PC-3 (cell line): ENCODE measurements around the gene WEE1. TPM values are rescaled to one million over a fixed set of nuclear protein-coding genes. Genes with fewer than 3 reads are reported as not detected.
"Not testable (repeated sequence)": the region's sequence is repeated elsewhere in the genome, so short reads cannot be mapped to it uniquely, and the experiment has no call there.

Source experiments
- ATAC-seq: fragments of 200-7000 bp; cut with Tn5 transposase; 2 replicates; pipeline ENCODE4 v1.9.1; 2020; ENCODE audit warnings: mild to moderate bottlenecking, moderate library complexity
- BruUV-seq: library from RNA; stranded (reverse); fragments of 400-500 nt; replicated peaks from 2 replicates; lab custom pipeline; 2021; lab: Mats Ljungman, UMichigan
- CTCF ChIA-PET: fragments of 300-600 bp; sonication (Branson Sonifier 250); formaldehyde crosslinking; loops from one replicate; lab custom pipeline; 2022; ENCODE audit warnings: antibody characterized with exemption; lab: Charles Lee
- POLR2A ChIA-PET: fragments of 300-600 bp; sonication (Branson Sonifier 250); formaldehyde crosslinking; loops from one replicate; lab custom pipeline; 2022; ENCODE audit warnings: antibody characterized with exemption; ENCODE audit not compliant: unreplicated experiment; lab: Charles Lee
- DNase-seq: peaks from one replicate; pipeline ENCODE4 v3.0.0-alpha.2; 2015
- H2AFZ ChIP-seq: fragments of 300-600 bp; sonication (generic); 2 replicates; pipeline ENCODE4 v1.6.0; 2016; ENCODE audit warnings: antibody characterized with exemption, low read length
- H3F3A ChIP-seq: fragments of 300-600 bp; sonication (generic); one replicate; pipeline ENCODE4 v1.6.0; 2017; ENCODE audit warnings: antibody characterized with exemption, low read length, control low read depth, mild to moderate bottlenecking; ENCODE audit not compliant: unreplicated experiment
- H3K27ac ChIP-seq: fragments of 300-600 bp; sonication (generic); 2 replicates; pipeline ENCODE4 v1.5.1; 2016; ENCODE audit warnings: mild to moderate bottlenecking, low read length
- H3K27me3 ChIP-seq: fragments of 300-600 bp; sonication (generic); 2 replicates; pipeline ENCODE4 v1.6.1; 2016; ENCODE audit warnings: low read length, mixed read lengths
- H3K36me3 ChIP-seq: fragments of 300-600 bp; sonication (generic); 2 replicates; pipeline ENCODE4 v1.6.1; 2016; ENCODE audit warnings: low read depth, mixed run types, low read length, mixed read lengths
- H3K4me1 ChIP-seq: fragments of 300-600 bp; sonication (generic); 2 replicates; pipeline ENCODE4 v1.5.1; 2016; ENCODE audit warnings: low read length; ENCODE audit not compliant: insufficient read depth
- H3K4me2 ChIP-seq: fragments of 300-600 bp; sonication (generic); 2 replicates; pipeline ENCODE4 v1.6.0; 2016; ENCODE audit warnings: low read length
- H3K4me3 ChIP-seq: fragments of 300-600 bp; sonication (generic); 2 replicates; pipeline ENCODE4 v1.5.1; 2016; ENCODE audit warnings: mild to moderate bottlenecking, low read length, mixed read lengths
- H3K79me2 ChIP-seq: fragments of 300-600 bp; sonication (generic); 2 replicates; pipeline ENCODE4 v1.6.1; 2017; ENCODE audit warnings: low read length, mixed read lengths
- H3K9ac ChIP-seq: fragments of 300-600 bp; sonication (generic); 2 replicates; pipeline ENCODE4 v1.6.0; 2016; ENCODE audit warnings: mild to moderate bottlenecking, low read length
- H3K9me2 ChIP-seq: fragments of 300-600 bp; sonication (generic); replicated peaks from 2 replicates; pipeline ENCODE4 v1.6.1; 2016; ENCODE audit warnings: mixed run types, low read length, mixed read lengths
- H3K9me3 ChIP-seq: fragments of 300-600 bp; sonication (generic); 2 replicates; pipeline ENCODE4 v1.6.1; 2016; ENCODE audit warnings: low read length, mixed read lengths
- H4K20me1 ChIP-seq: fragments of 300-600 bp; sonication (generic); 2 replicates; pipeline ENCODE4 v1.6.1; 2016; ENCODE audit warnings: low read length, mixed read lengths
- CTCF ChIP-seq: fragments of 300-600 bp; sonication (generic); conservative IDR thresholded peaks from 2 replicates; pipeline ENCODE4 v1.5.1; 2017; ENCODE audit warnings: antibody characterized with exemption, low read depth, mild to moderate bottlenecking, low read length
- EZH2 ChIP-seq: fragments of 300-600 bp; sonication (generic); IDR thresholded peaks from one replicate; pipeline ENCODE4 v1.6.1; 2017; ENCODE audit warnings: antibody characterized with exemption, mild to moderate bottlenecking, low read length; ENCODE audit not compliant: unreplicated experiment
- EZH2phosphoT487 ChIP-seq: fragments of 300-600 bp; sonication (generic); IDR thresholded peaks from 2 replicates; pipeline ENCODE4 v1.6.1; 2018; ENCODE audit warnings: mild to moderate bottlenecking, antibody characterized with exemption, low read length, borderline replicate concordance
- intact Hi-C: fragments of 100-400 bp; cut with micrococcal nuclease; formaldehyde crosslinking; loops from 2 replicates; pipeline ENCODE4 v1.9.0; 2023
- total RNA-seq: library from RNA; depleted of rRNA; stranded (reverse); fragments of >200 nt; gene quantifications from 2 replicates; pipeline ENCODE4 v1.2.3, GENCODE V29; 2014

The WEE1 gene
- total RNA-seq, 1 experiment from 2014 or later, result 46.9 TPM

- Histone ChIP-seq H3K9ac (no peak overlapping the region), H3K9me2 (no peaks in the 10 kb centered on the region), H3K4me2 (no peak overlapping the region), H3K36me3 (no peaks in the 10 kb centered on the region; the same call in none of the 2 replicates), H3F3A (no peaks in the 10 kb centered on the region), H3K4me3 (no peak overlapping the region), H3K79me2 (no peaks in the 10 kb centered on the region), H3K27ac (no peak overlapping the region), H2AFZ (no peak overlapping the region), H3K4me1 (peaks cover 13% of the 10 kb centered on the region), H4K20me1 (no peaks in the 10 kb centered on the region), H3K9me3 (no peaks in the 10 kb centered on the region), H3K27me3 (no peaks in the 10 kb centered on the region)
- BruUV-seq, result no TSS peak
- DNase-seq (no peak), ATAC-seq (no peak)
- TF ChIP-seq EZH2phosphoT487 (no peak), CTCF (no peak), EZH2 (no peak)
- intact Hi-C loops, result no loop called here
- CTCF ChIA-PET, result no interaction called here
- POLR2A ChIA-PET, result no interaction called here
These were observed 39.6 kb upstream of the WEE1 start for GRCh38 chr11:9533736-9534473.

- no TSS peak for BruUV-seq
- Histone ChIP-seq H3K4me1 (no peaks in the 10 kb centered on the region), H3K9me2 (no peaks in the 10 kb centered on the region), H3K79me2 (no peaks in the 10 kb centered on the region), H3K9me3 (no peaks in the 10 kb centered on the region), H3K9ac (no peak overlapping the region), H3K36me3 (no peaks in the 10 kb centered on the region; the same call in 1 of the 2 replicates), H2AFZ (no peak overlapping the region), H3K4me2 (no peak overlapping the region), H4K20me1 (no peaks in the 10 kb centered on the region), H3K4me3 (no peak overlapping the region), H3K27me3 (no peaks in the 10 kb centered on the region), H3F3A (no peaks in the 10 kb centered on the region), H3K27ac (peak overlapping the region; percentile 34; the same call in 1 of the 2 replicates)
- POLR2A ChIA-PET, result interaction anchor here (0.6 to 0.7 kb wide), 2 partner anchors 29 to 75 kb away, joined by 3 to 9 read pairs; no protein-coding TSS in a partner anchor
- CTCF ChIA-PET, result interaction anchor here (0.7 kb wide), 1 partner anchor 53 kb away, joined by 5 read pairs; no protein-coding TSS in a partner anchor
- DNase-seq (peak; percentile 71), ATAC-seq (no peak; the same call in 1 of the 2 replicates)
- no peak for TF ChIP-seq EZH2
- TF ChIP-seq EZH2phosphoT487, result no peak
- TF ChIP-seq CTCF, result peak; percentile 86
- intact Hi-C loops, result no loop called here
These were observed 38.2 kb upstream of the WEE1 start for GRCh38 chr11:9535189-9535781.

- H3K27me3 ChIP-seq, result no peaks in the 10 kb centered on the region
- ChIA-PET CTCF (no interaction called here), POLR2A (interaction anchor here (0.7 kb wide), 1 partner anchor 584 kb away, joined by 3 read pairs; no protein-coding TSS in a partner anchor)
- no TSS peak for BruUV-seq
- intact Hi-C loops, result no loop called here
- no peaks in the 10 kb centered on the region for H3K9me2 ChIP-seq
- no peak overlapping the region for H3K4me2 ChIP-seq
- H3K4me1 ChIP-seq, result no peaks in the 10 kb centered on the region
- H3K4me3 ChIP-seq, result no peak overlapping the region
- ATAC-seq, result no peak
- H3K27ac ChIP-seq, result no peak overlapping the region
- H2AFZ ChIP-seq, result no peak overlapping the region
- H3K9ac ChIP-seq, result no peak overlapping the region
- no peak for DNase-seq
- no peaks in the 10 kb centered on the region for H4K20me1 ChIP-seq
- no peaks in the 10 kb centered on the region for H3K79me2 ChIP-seq
- TF ChIP-seq EZH2 (no peak), CTCF (no peak), EZH2phosphoT487 (no peak)
- no peaks in the 10 kb centered on the region for H3F3A ChIP-seq
- H3K9me3 ChIP-seq, result no peaks in the 10 kb centered on the region
- no peaks in the 10 kb centered on the region; the same call in 1 of the 2 replicates for H3K36me3 ChIP-seq
These were observed 34.9 kb upstream of the WEE1 start for GRCh38 chr11:9538548-9538947.

- H3F3A ChIP-seq, intact Hi-C loops, H2AFZ ChIP-seq, H3K27me3 ChIP-seq, H3K27ac ChIP-seq, ATAC-seq, H3K9me3 ChIP-seq, BruUV-seq, H3K9me2 ChIP-seq, H3K36me3 ChIP-seq, DNase-seq, H3K4me3 ChIP-seq, CTCF ChIA-PET, H3K79me2 ChIP-seq, H3K4me1 ChIP-seq, H3K9ac ChIP-seq, POLR2A ChIA-PET, H4K20me1 ChIP-seq, H3K4me2 ChIP-seq: not testable (repeated sequence)
These were observed 24.3 kb upstream of the WEE1 start for GRCh38 chr11:9549216-9549615.
